ENCODE measurements around the gene VTI1A.

The VTI1A gene

DNA sequence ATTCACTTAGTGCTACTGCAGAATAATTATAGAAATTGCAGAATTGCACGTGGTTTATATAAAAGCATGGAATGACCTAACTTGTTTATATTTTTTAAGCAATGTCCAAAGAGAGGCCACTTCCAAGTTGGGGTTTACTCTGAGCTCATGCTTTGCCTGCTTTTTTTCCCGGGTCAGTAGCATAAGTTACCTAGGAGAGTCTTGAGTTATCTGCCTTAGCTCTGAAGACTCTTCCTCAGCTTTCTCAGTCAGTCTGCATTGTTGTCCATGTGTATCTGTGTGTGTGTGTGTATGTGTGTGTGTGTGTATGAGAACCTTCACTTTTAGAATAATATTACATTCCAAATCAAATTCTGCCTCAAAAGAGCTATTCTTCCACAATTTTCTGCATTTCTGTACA, 263.5 kb downstream of the VTI1A start:
- Histone ChIP-seq H3K27me3 (ENCODE audit: control insufficient read depth, insufficient read depth, low read length) (no peaks in the 10 kb centered on the region), H3K79me2 (no peaks in the 10 kb centered on the region), H3K4me2 (ENCODE audit: low read length) (no peak overlapping the region), H3K36me3 (ENCODE audit: control insufficient read depth, insufficient read depth, low read length) (no peaks in the 10 kb centered on the region), H3K4me3 (ENCODE audit: low read depth, low read length) (no peak overlapping the region), H3K9me3 (ENCODE audit: control insufficient read depth, low read length) (no peaks in the 10 kb centered on the region), H3K27ac (no peak overlapping the region), H2AFZ (no peak overlapping the region), H3K9ac (no peak overlapping the region), H3K4me1 (no peaks in the 10 kb centered on the region)
- TF ChIP-seq, protein P1, sequence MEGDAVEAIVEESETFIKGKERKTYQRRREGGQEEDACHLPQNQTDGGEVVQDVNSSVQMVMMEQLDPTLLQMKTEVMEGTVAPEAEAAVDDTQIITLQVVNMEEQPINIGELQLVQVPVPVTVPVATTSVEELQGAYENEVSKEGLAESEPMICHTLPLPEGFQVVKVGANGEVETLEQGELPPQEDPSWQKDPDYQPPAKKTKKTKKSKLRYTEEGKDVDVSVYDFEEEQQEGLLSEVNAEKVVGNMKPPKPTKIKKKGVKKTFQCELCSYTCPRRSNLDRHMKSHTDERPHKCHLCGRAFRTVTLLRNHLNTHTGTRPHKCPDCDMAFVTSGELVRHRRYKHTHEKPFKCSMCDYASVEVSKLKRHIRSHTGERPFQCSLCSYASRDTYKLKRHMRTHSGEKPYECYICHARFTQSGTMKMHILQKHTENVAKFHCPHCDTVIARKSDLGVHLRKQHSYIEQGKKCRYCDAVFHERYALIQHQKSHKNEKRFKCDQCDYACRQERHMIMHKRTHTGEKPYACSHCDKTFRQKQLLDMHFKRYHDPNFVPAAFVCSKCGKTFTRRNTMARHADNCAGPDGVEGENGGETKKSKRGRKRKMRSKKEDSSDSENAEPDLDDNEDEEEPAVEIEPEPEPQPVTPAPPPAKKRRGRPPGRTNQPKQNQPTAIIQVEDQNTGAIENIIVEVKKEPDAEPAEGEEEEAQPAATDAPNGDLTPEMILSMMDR (IDR thresholded peaks at IDR 0.05) = no peak

DNA sequence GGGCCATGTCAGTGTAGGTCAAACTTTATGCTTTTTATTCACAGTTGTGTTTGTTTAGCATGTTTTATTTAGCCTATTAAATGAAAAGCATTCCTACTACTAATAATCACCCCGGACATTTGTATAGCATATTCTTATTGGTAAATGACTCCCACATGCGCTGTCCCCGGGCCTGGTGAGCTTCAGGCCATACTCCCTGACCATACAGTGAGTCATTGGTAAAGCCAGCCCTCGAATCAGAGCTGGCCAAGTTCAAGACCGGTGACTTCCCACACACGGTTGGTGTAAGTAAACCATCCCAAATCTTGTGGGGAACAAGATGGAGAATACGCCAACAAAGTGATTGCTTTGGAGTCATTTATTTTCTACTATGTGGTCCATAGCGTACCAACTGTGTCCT, 264.4 kb downstream of the VTI1A start:
- H3K79me2 ChIP-seq = no peaks in the 10 kb centered on the region
- TF ChIP-seq, protein P1 (IDR thresholded peaks at IDR 0.05) = no peak
- no peak overlapping the region for H3K4me3 ChIP-seq (ENCODE audit: low read depth, low read length)
- H3K4me1 ChIP-seq = no peaks in the 10 kb centered on the region
- H3K9me3 ChIP-seq (ENCODE audit: control insufficient read depth, low read length) = no peaks in the 10 kb centered on the region
- no peak overlapping the region for H2AFZ ChIP-seq
- no peak overlapping the region for H3K9ac ChIP-seq
- H3K36me3 ChIP-seq (ENCODE audit: control insufficient read depth, insufficient read depth, low read length) = no peaks in the 10 kb centered on the region
- no peaks in the 10 kb centered on the region for H3K27me3 ChIP-seq (ENCODE audit: control insufficient read depth, insufficient read depth, low read length)
- no peak overlapping the region for H3K27ac ChIP-seq
- no peak overlapping the region for H3K4me2 ChIP-seq (ENCODE audit: low read length)

DNA sequence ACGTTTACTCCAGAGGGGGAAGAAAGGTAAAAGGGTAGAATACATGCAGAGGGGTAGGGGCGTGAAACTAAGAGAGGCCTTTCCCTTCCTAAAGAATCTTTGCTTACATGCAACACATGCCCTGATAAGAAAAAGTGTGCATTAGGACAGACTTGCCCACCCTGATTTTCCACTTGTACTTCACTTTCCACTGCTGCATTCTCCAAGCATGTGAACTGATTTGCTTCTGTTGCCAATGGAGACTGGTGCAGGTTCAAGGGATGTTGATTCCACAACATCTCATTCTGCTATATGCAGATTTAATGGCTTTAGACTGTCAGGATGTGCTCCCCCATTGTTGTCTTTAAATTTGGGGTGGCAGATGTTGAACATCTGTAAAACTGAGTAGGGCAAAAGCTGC, 265.5 kb downstream of the VTI1A start:
- no peaks in the 10 kb centered on the region for H3K79me2 ChIP-seq
- TF ChIP-seq, protein P1 (IDR thresholded peaks at IDR 0.05) = no peak
- no peaks in the 10 kb centered on the region for H3K9me3 ChIP-seq (ENCODE audit: control insufficient read depth, low read length)
- H3K27ac ChIP-seq = no peak overlapping the region
- no peaks in the 10 kb centered on the region for H3K4me1 ChIP-seq
- H3K36me3 ChIP-seq (ENCODE audit: control insufficient read depth, insufficient read depth, low read length) = no peaks in the 10 kb centered on the region
- no peaks in the 10 kb centered on the region for H3K27me3 ChIP-seq (ENCODE audit: control insufficient read depth, insufficient read depth, low read length)
- H2AFZ ChIP-seq = no peak overlapping the region
- H3K4me3 ChIP-seq (ENCODE audit: low read depth, low read length) = no peak overlapping the region
- H3K4me2 ChIP-seq (ENCODE audit: low read length) = no peak overlapping the region
- no peak overlapping the region for H3K9ac ChIP-seq

DNA sequence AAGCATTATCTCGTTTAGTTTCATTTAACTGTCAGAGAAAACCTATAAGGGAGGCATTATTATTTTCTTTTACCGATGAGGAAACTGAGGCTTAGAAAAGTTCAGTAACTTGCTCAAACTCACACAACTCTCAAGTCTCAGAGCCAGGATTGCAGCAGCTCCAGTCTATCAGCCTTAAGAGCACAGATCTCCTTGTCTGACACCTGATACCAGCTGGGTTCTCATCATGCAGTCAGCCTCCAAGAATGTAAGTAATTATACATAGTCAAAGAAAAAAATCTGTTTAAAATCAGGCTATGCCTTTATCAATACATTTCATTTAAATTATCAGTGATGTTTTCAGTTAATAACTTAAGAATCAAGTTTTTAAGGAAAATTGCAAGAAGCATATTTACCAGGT, 266.4 kb downstream of the VTI1A start:
- Histone ChIP-seq H3K27ac (no peak overlapping the region), H3K4me2 (ENCODE audit: low read length) (no peak overlapping the region), H2AFZ (no peak overlapping the region), H3K27me3 (ENCODE audit: control insufficient read depth, insufficient read depth, low read length) (no peaks in the 10 kb centered on the region), H3K36me3 (ENCODE audit: control insufficient read depth, insufficient read depth, low read length) (no peaks in the 10 kb centered on the region), H3K4me3 (ENCODE audit: low read depth, low read length) (no peak overlapping the region), H3K79me2 (no peaks in the 10 kb centered on the region), H3K4me1 (no peaks in the 10 kb centered on the region), H3K9ac (no peak overlapping the region), H3K9me3 (ENCODE audit: control insufficient read depth, low read length) (no peaks in the 10 kb centered on the region)
- TF ChIP-seq, protein P1 (IDR thresholded peaks at IDR 0.05) = no peak

DNA sequence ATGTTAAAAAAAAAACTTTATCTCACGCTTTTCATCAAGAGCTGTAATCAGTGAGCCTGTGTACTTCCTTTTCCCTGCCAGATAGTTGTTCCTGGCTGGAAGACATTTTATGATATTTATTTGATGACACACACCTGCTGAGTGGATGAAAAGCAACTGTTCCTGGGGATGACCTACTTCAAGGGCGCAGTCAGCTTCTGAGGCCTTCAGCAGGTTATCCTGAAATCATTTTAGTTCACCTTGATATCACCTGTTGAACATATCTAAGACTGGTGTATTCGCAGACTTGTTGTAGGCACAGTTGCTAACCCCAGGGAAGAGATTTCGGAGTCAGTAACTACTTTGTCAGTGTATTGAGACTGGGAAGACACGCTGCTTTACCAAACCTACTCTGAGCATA, 268.6 kb downstream of the VTI1A start:
- Histone ChIP-seq H3K27me3 (ENCODE audit: control insufficient read depth, insufficient read depth, low read length) (no peaks in the 10 kb centered on the region), H3K27ac (no peak overlapping the region), H3K36me3 (ENCODE audit: control insufficient read depth, insufficient read depth, low read length) (no peaks in the 10 kb centered on the region), H3K9ac (no peak overlapping the region), H3K4me2 (ENCODE audit: low read length) (no peak overlapping the region), H3K9me3 (ENCODE audit: control insufficient read depth, low read length) (no peaks in the 10 kb centered on the region), H2AFZ (no peak overlapping the region), H3K4me3 (ENCODE audit: low read depth, low read length) (no peak overlapping the region), H3K79me2 (no peaks in the 10 kb centered on the region), H3K4me1 (no peaks in the 10 kb centered on the region)
- TF ChIP-seq, protein P1 (IDR thresholded peaks at IDR 0.05) = no peak
